B cell (primary cell): Measurements from ENCODE around the gene MON2.

Experiments used
- CTCF ChIP-seq: fragments of 200-600 bp; IDR thresholded peaks from one replicate; pipeline ENCODE4 v1.8.0; 2022; ENCODE audit warnings: antibody characterized with exemption, mild to moderate bottlenecking
- EZH2 ChIP-seq: IDR thresholded peaks from 2 replicates; pipeline ENCODE4 v1.6.1; 2012; ENCODE audit warnings: borderline replicate concordance, low read depth, mild to moderate bottlenecking, moderate library complexity, low read length; ENCODE audit not compliant: insufficient read depth, poor library complexity, severe bottlenecking

DNA sequence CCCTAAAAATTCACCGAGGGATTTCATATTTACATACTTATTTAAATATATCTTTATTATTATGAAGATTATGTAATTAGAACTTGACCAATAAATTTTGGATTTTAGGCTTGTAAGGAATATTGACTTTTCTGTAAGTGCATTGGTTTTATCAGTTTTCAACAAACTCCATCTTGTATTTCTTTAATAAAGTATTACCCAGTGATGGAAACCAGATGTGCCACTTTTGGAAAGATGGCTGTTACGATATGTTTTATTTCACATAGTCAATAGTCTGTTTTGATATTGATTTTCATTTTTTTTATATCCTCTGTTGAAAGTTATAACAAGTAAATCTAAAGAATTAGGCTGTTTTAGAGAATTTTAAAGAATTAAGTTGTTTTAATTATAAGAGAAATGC is 1.8 kb downstream of the MON2 start:
- no peak for TF ChIP-seq CTCF
- TF ChIP-seq EZH2 = no peak
